Measurements from ENCODE around the gene RAD23A. TPM values are rescaled to one million over a fixed set of nuclear protein-coding genes. Genes with fewer than 3 reads are reported as not detected.
A peak's percentile ranks its signal among the peaks of the same experiment; 100 is the strongest.

RAD23A gene
- total and polyA plus RNA-seq, 9 of the 15 experiments (the other 6 are each of a cell fraction or from before 2014, with no cell fraction given), result 9.5 to 181 (median 101) TPM

GRCh38 chr19:12937927-12938778, 7.5 kb upstream of the RAD23A start, which contains the start of gene CALR (continued):
- TF ChIP-seq E2F5 (CRISPR knock-in tag; IDR thresholded peaks at IDR 0.05), result no peak
- peak; percentile 95 for TF ChIP-seq PHB (CRISPR knock-in tag; IDR thresholded peaks at IDR 0.05)
- TF ChIP-seq NRF1 (conservative IDR thresholded peaks at IDR 0.05 in 1 of 2, IDR thresholded peaks at IDR 0.05 in 1 of 2), result peak; percentile 77 to 78
- TF ChIP-seq MYC (IDR thresholded peaks at IDR 0.05; ENCODE audit: low read depth, low read length), result peak; percentile 38
- TF ChIP-seq MYC (CRISPR knock-in tag; IDR thresholded peaks at IDR 0.05; ENCODE audit: borderline replicate concordance, low read depth), result peak; percentile 15; the same call in 1 of the 2 replicates
- TF ChIP-seq CC2D1A (IDR thresholded peaks at IDR 0.05), result 0 out of 2 replicates have a peak, but pooled peaks have one; percentile 32
- TF ChIP-seq, protein P1, sequence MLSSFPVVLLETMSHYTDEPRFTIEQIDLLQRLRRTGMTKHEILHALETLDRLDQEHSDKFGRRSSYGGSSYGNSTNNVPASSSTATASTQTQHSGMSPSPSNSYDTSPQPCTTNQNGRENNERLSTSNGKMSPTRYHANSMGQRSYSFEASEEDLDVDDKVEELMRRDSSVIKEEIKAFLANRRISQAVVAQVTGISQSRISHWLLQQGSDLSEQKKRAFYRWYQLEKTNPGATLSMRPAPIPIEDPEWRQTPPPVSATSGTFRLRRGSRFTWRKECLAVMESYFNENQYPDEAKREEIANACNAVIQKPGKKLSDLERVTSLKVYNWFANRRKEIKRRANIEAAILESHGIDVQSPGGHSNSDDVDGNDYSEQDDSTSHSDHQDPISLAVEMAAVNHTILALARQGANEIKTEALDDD (IDR thresholded peaks at IDR 0.05), result no peak
- TF ChIP-seq, protein P2, sequence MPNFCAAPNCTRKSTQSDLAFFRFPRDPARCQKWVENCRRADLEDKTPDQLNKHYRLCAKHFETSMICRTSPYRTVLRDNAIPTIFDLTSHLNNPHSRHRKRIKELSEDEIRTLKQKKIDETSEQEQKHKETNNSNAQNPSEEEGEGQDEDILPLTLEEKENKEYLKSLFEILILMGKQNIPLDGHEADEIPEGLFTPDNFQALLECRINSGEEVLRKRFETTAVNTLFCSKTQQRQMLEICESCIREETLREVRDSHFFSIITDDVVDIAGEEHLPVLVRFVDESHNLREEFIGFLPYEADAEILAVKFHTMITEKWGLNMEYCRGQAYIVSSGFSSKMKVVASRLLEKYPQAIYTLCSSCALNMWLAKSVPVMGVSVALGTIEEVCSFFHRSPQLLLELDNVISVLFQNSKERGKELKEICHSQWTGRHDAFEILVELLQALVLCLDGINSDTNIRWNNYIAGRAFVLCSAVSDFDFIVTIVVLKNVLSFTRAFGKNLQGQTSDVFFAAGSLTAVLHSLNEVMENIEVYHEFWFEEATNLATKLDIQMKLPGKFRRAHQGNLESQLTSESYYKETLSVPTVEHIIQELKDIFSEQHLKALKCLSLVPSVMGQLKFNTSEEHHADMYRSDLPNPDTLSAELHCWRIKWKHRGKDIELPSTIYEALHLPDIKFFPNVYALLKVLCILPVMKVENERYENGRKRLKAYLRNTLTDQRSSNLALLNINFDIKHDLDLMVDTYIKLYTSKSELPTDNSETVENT (CRISPR knock-in tag; IDR thresholded peaks at IDR 0.05), result peak; percentile 96
- no peak for TF ChIP-seq ZNF143 (CRISPR knock-in tag; IDR thresholded peaks at IDR 0.05)
- TF ChIP-seq ELF2 (CRISPR knock-in tag; IDR thresholded peaks at IDR 0.05), result peak; percentile 47; the same call in 1 of the 2 replicates
- peak; percentile 100 for TF ChIP-seq MTA3 (IDR thresholded peaks at IDR 0.05; ENCODE audit: borderline replicate concordance)
- TF ChIP-seq PRMT5 (CRISPR knock-in tag; IDR thresholded peaks at IDR 0.05), result no peak
- TF ChIP-seq FOXJ2 (tag; IDR thresholded peaks at IDR 0.05), result peak; percentile 73
- no peak for TF ChIP-seq ZC3H11A (IDR thresholded peaks at IDR 0.05; ENCODE audit: low read depth, low read length)
- peak in 1 of 2 experiments; percentile 17; a peak in 1 of 4 replicates for TF ChIP-seq RCOR1 (IDR thresholded peaks at IDR 0.05; ENCODE audit: borderline replicate concordance in 1 of 2, low read depth in 2 of 2, low read length in 2 of 2)
- no peak for TF ChIP-seq NR4A1 (CRISPR knock-in tag; IDR thresholded peaks at IDR 0.05)
- peak; percentile 23; the same call in 1 of the 2 replicates for TF ChIP-seq NR4A1 (tag; IDR thresholded peaks at IDR 0.05)
- no peak for TF ChIP-seq ZNF217 (CRISPR knock-in tag; IDR thresholded peaks at IDR 0.05)
- TF ChIP-seq ZBTB5 (IDR thresholded peaks at IDR 0.05), result no peak
- 0 out of 2 replicates have a peak, but pooled peaks have one; percentile 27 for TF ChIP-seq THRB (CRISPR knock-in tag; conservative IDR thresholded peaks at IDR 0.05)

Data from K562 (cell line).